HS-5 (cell line): ENCODE data around the gene PURB.
A peak's percentile ranks its signal among the peaks of the same experiment; 100 is the strongest.
"Not testable (repeated sequence)": the region's sequence is repeated elsewhere in the genome, so short reads cannot be mapped to it uniquely, and the experiment has no call there.

Source experiments
- DNase-seq: peaks from one replicate; pipeline ENCODE4 v3.0.0-alpha.2; 2012; ENCODE audit warnings: low read depth

The PURB gene

GRCh38 chr7:44853391-44853790 is 31.9 kb downstream of the PURB start:
- no peak for DNase-seq

GRCh38 chr7:44852590-44852989 is 32.7 kb downstream of the PURB start:
- no peak for DNase-seq

DNA sequence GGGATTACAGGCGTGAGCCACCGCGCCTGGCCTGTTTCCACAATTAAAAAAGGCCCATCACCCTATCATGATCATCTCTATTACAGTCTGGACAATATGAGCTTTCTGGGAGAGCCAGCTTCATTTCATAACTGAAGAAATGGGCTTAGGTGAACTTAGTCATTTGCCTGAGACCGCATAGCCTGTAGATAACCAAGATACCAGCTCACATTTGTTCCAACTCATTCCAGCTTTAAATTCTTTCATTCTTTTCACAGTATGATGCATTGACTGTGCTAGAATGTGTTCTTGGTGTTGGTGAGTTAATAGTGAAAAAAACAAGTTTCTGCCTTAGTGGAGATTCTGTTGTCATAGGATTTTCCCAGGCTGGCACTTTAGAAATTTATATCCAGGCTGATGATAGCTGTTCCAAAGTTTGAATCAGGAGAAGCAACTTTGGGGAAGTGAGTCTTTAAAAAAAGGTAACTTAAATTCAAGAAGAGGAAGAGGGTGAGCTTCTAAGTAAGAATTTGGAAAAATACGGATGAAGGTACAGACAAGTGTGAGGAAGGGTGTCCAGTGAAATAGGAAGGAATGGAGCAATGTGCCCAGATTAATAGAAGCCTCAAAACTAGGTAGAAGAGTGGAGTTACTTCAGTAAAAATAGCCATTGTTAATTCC is 35.3 kb downstream of the PURB start:
- no peak for DNase-seq

DNA sequence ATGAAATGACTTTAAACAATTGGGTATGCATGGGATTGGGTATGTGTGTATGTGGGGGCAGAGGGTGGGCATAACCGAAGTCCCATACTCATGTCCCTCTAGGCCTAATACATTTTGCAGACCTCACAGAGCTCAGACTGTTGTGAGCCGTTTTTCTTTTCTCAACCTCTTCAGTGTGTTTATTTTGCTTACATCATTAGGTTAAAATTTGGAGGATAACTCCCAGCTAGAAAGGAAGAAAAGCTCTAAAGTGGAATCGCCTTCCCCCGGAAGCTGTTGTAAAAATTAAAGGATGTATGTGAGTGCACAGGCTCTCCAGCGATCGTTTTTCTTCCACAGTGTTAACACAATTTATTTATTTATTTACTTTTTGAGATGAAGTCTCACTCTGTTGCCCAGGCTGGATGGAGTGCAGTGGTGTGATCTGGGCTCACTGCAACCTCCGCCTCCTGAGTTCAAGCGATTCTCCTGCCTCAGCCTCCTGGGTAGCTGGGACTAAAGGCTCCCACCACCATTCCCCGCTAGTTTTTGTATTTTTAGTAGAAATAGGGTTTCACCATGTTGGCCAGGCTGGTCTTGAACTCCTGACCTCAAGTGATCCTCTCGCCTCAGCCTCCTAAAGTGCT is 36.0 kb downstream of the PURB start:
- DNase-seq = no peak

DNA sequence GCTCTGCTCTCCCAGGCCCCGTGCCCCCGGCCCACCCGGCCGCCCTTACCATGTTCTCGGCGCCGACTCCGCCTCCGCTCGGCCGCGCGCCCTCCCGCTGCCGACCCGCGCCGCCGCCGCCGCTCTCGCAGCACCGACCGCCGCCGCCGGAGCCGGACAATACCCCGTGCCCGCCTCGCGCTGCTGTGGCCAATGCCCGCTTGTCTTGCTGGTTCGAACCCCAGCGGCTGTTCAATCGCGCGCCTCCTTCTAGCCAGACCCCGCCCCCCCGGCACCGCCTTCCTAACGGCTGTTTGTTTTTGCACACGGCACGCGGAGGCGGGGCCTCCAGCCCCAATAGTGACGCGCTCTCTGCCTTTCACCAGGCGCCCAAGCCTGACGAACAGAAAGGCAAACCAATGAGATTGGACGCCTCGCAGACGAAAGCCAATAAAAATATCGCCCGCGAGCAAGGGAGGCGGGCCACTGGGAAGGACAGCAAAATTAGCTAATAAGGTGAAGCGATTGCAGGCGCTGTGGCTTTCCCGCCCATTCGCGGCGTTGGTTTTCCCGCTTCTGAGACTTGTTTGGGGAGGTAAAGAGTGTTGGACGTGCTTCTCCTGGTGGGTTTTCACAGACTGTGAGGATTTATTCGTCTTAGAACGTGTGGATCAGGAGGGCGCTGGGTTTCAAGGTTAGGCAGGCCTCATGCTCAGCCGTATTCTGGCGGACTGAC is 37.3 kb downstream of the PURB start, which contains the start of gene H2AZ2:
TSS of gene H2AZ2 (minus strand) at position 168 of the 715 bp plus-strand sequence. CDS start at position 52, 116 bp downstream.
- peak; percentile 100 for DNase-seq

- peak; percentile 72 for DNase-seq
Observed at GRCh38 chr7:44847509-44847919, 37.8 kb downstream of the PURB start.

DNA sequence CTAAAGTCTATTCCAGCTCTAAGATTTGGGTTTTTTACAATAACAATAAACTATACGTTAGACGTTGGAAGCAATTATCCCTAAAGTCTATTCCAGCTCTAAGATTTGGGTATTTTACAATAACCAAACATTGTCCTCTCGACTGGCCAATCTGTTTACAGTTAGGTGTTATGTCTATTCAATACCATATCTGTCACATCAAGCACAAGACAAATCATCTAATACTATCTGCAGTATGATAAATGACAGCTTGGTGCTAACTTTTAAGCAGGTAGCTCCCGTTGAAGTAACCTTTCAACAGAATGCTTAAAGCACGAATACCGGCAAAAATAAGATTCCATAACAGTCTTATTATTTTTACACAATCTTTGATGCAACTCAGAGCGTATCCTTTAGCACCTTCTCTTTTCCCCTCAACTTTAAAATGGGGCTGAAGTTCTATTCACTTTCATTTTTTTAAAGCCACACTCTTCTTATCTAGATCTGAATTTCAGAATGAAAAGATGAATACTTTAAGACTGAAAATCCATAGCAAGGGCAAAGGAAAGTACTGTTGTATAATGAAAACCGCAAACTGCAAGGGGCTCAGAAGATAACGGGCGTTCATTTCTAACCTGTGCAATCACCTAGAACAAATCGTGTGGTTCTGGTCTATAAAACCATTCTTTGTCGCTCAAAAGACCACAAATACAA is 38.4 kb downstream of the PURB start:
- DNase-seq = no peak

- not testable (repeated sequence) for DNase-seq
Observed at GRCh38 chr7:44846390-44846789, 38.9 kb downstream of the PURB start.

GRCh38 chr7:44845451-44845850 is 39.9 kb downstream of the PURB start:
- no peak for DNase-seq

- not testable (repeated sequence) for DNase-seq
Observed at GRCh38 chr7:44843440-44843839, 41.9 kb downstream of the PURB start.

GRCh38 chr7:44842675-44843074 is 42.7 kb downstream of the PURB start:
- DNase-seq = not testable (repeated sequence)

DNA sequence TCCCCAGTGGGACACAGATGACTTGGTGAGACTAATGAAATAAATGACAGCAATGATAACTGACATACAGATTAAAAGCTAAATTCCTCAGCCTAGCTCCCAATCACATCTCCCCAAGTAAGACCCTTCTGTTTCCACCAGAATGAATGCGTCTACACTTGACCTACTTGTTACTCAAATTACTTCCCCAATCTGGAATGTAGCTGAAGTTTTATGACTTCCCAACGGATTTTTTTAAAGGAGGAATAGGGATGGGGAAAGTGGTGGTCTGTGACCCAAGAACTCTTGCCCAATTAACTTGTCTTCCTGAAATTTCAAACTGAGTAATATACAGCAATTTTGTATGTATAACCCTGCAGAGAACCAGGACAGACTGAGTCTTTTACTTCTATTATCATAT is 46.6 kb downstream of the PURB start:
- DNase-seq = no peak

DNA sequence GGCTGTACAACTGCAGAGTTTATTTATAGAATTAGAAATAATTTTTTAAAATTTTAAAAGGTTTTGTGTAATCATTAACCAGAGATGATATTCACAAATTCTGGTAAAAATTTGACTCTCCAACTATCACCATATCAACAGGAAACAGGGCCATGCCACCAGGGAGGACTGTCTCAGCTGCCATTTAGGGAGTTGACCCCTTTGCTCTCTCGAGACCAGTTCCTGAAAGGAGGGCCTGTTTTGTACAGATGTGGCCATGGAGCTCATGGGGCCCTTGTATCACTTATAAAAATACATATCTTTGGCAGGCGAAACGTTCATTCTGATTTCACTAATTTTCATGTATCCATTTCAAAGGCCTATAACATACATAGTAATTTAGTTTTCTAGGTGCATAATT is 57.8 kb downstream of the PURB start:
- DNase-seq = no peak
